ENCODE measurements around the gene TAS2R40. TPM values are rescaled to one million over a fixed set of nuclear protein-coding genes. Genes with fewer than 3 reads are reported as not detected.
"Not testable (repeated sequence)": the region's sequence is repeated elsewhere in the genome, so short reads cannot be mapped to it uniquely, and the experiment has no call there.

TAS2R40 gene
- total and polyA plus RNA-seq, 3 experiments from 2014 or later: not detected

- no peaks in the 10 kb centered on the region for H3K4me1 Mint-ChIP-seq
- no peak for DNase-seq
- no peaks in the 10 kb centered on the region for H3K36me3 ChIP-seq (ENCODE audit: insufficient read depth, low read length)
- H3K27ac ChIP-seq (ENCODE audit: low read depth, low read length): no peak overlapping the region
- no peaks in the 10 kb centered on the region for H3K9me3 Mint-ChIP-seq
- H3K27me3 Mint-ChIP-seq: peaks cover 14 to 24% of the 10 kb centered on the region in 2 donors
- H3K4me1 ChIP-seq (ENCODE audit: insufficient read depth, low read length): no peaks in the 10 kb centered on the region
- no peak overlapping the region for H3K4me3 ChIP-seq (ENCODE audit: low read length)
- ChIA-PET POLR2A (no interaction called here), CTCF (interaction anchor here (0.8 kb wide), 1 partner anchor 26 kb away, joined by 3 read pairs; no protein-coding TSS in a partner anchor)
- H3K4me3 Mint-ChIP-seq: no peak overlapping the region
- no peaks in the 10 kb centered on the region for H3K9me3 ChIP-seq (ENCODE audit: low read length)
- no peaks in the 10 kb centered on the region for H3K27me3 ChIP-seq (ENCODE audit: insufficient read depth, low read length, poor library complexity, severe bottlenecking)
- no peak overlapping the region for H3K27ac Mint-ChIP-seq
- H3K36me3 Mint-ChIP-seq: peaks cover 0 to 2% (median 0%) of the 10 kb centered on the region in 3 donors
Measured at GRCh38 chr7:143188994-143189393, 32.8 kb upstream of the TAS2R40 start.

- Histone ChIP-seq H3K36me3 (ENCODE audit: insufficient read depth, low read length) (no peaks in the 10 kb centered on the region), H3K4me3 (ENCODE audit: low read length) (no peak overlapping the region), H3K27me3 (ENCODE audit: insufficient read depth, low read length, poor library complexity, severe bottlenecking) (no peaks in the 10 kb centered on the region), H3K9me3 (ENCODE audit: low read length) (no peaks in the 10 kb centered on the region), H3K27ac (ENCODE audit: low read depth, low read length) (no peak overlapping the region), H3K4me1 (ENCODE audit: insufficient read depth, low read length) (no peaks in the 10 kb centered on the region)
- no peak for DNase-seq
- Mint-ChIP-seq H3K4me3 (no peak overlapping the region), H3K27me3 (peaks cover 6 to 26% of the 10 kb centered on the region in 2 donors), H3K36me3 (no peaks in the 10 kb centered on the region), H3K9me3 (peaks cover 0 to 5% (median 0%) of the 10 kb centered on the region in 5 donors), H3K4me1 (no peaks in the 10 kb centered on the region), H3K27ac (no peak overlapping the region)
- ChIA-PET POLR2A (no interaction called here), CTCF (no interaction called here)
Measured at GRCh38 chr7:143193880-143194279, 28.0 kb upstream of the TAS2R40 start.

- CTCF ChIA-PET: no interaction called here
Measured at GRCh38 chr7:143199040-143199439, 22.8 kb upstream of the TAS2R40 start.

GRCh38 chr7:143202161-143202560 is 19.7 kb upstream of the TAS2R40 start:
- DNase-seq: no peak
- no peaks in the 10 kb centered on the region for H3K9me3 Mint-ChIP-seq

More at GRCh38 chr7:143199040-143199439, 22.8 kb upstream of the TAS2R40 start:
- Mint-ChIP-seq H3K27me3 (peaks cover 8 to 68% of the 10 kb centered on the region in 2 donors), H3K9me3 (peaks cover 0 to 5% (median 0%) of the 10 kb centered on the region in 5 donors), H3K4me3 (no peak overlapping the region), H3K4me1 (no peaks in the 10 kb centered on the region), H3K27ac (no peak overlapping the region), H3K36me3 (no peaks in the 10 kb centered on the region)
- no peaks in the 10 kb centered on the region for H3K27me3 ChIP-seq (ENCODE audit: insufficient read depth, low read length, poor library complexity, severe bottlenecking)
- POLR2A ChIA-PET: no interaction called here
- no peaks in the 10 kb centered on the region for H3K9me3 ChIP-seq (ENCODE audit: low read length)
- H3K27ac ChIP-seq (ENCODE audit: low read depth, low read length): no peak overlapping the region
- no peak for DNase-seq
- H3K4me1 ChIP-seq (ENCODE audit: insufficient read depth, low read length): no peaks in the 10 kb centered on the region
- no peak overlapping the region for H3K4me3 ChIP-seq (ENCODE audit: low read length)
- no peaks in the 10 kb centered on the region for H3K36me3 ChIP-seq (ENCODE audit: insufficient read depth, low read length)

GRCh38 chr7:143203386-143203785 is 18.5 kb upstream of the TAS2R40 start:
- H3K9me3 ChIP-seq (ENCODE audit: low read length): no peaks in the 10 kb centered on the region
- no peak overlapping the region for H3K4me3 ChIP-seq (ENCODE audit: low read length)
- H3K4me1 ChIP-seq (ENCODE audit: insufficient read depth, low read length): peaks cover 16% of the 10 kb centered on the region
- H3K27ac ChIP-seq (ENCODE audit: low read depth, low read length): no peak overlapping the region
- H3K9me3 Mint-ChIP-seq: no peaks in the 10 kb centered on the region
- POLR2A ChIA-PET: no interaction called here
- H3K36me3 Mint-ChIP-seq: no peaks in the 10 kb centered on the region
- H3K27me3 Mint-ChIP-seq: peaks cover 8 to 51% of the 10 kb centered on the region in 2 donors
- CTCF ChIA-PET: interaction anchor here (2.5 kb wide), 1 partner anchor 12 kb away, joined by 11 read pairs; no protein-coding TSS in a partner anchor
- H3K27ac Mint-ChIP-seq: no peak overlapping the region
- no peak for DNase-seq
- H3K36me3 ChIP-seq (ENCODE audit: insufficient read depth, low read length): no peaks in the 10 kb centered on the region
- no peak overlapping the region for H3K4me3 Mint-ChIP-seq
- H3K4me1 Mint-ChIP-seq: peaks cover 11 to 15% (median 14%) of the 10 kb centered on the region in 3 donors
- no peaks in the 10 kb centered on the region for H3K27me3 ChIP-seq (ENCODE audit: insufficient read depth, low read length, poor library complexity, severe bottlenecking)

More at GRCh38 chr7:143202161-143202560, 19.7 kb upstream of the TAS2R40 start:
- CTCF ChIA-PET: interaction anchor here (2.5 kb wide), 1 partner anchor 13 kb away, joined by 11 read pairs; no protein-coding TSS in a partner anchor
- no peak overlapping the region for H3K27ac ChIP-seq (ENCODE audit: low read depth, low read length)
- peaks cover 8 to 59% of the 10 kb centered on the region in 2 donors for H3K27me3 Mint-ChIP-seq
- peaks cover 16% of the 10 kb centered on the region for H3K4me1 ChIP-seq (ENCODE audit: insufficient read depth, low read length)
- no peaks in the 10 kb centered on the region for H3K27me3 ChIP-seq (ENCODE audit: insufficient read depth, low read length, poor library complexity, severe bottlenecking)
- POLR2A ChIA-PET: no interaction called here
- no peak overlapping the region for H3K4me3 ChIP-seq (ENCODE audit: low read length)
- H3K36me3 ChIP-seq (ENCODE audit: insufficient read depth, low read length): no peaks in the 10 kb centered on the region
- H3K4me3 Mint-ChIP-seq: no peak overlapping the region
- H3K36me3 Mint-ChIP-seq: no peaks in the 10 kb centered on the region
- no peaks in the 10 kb centered on the region for H3K9me3 ChIP-seq (ENCODE audit: low read length)
- no peak overlapping the region for H3K27ac Mint-ChIP-seq
- H3K4me1 Mint-ChIP-seq: peaks cover 11 to 15% (median 14%) of the 10 kb centered on the region in 3 donors

- peak overlapping the region in 5 of 7 donors; percentile 6 to 49 (median 15) for H3K4me3 Mint-ChIP-seq
- H3K27ac ChIP-seq (ENCODE audit: low read depth, low read length): no peak overlapping the region
- peaks cover 5 to 30% of the 10 kb centered on the region in 2 donors for H3K27me3 Mint-ChIP-seq
Measured at GRCh38 chr7:143205560-143206293, 16.1 kb upstream of the TAS2R40 start.

GRCh38 chr7:143210541-143210940 is 11.3 kb upstream of the TAS2R40 start:
- ChIA-PET CTCF (no interaction called here), POLR2A (no interaction called here)
- Mint-ChIP-seq H3K27me3 (peaks cover 0 to 3% of the 10 kb centered on the region in 2 donors), H3K4me3 (no peak overlapping the region), H3K27ac (no peak overlapping the region), H3K4me1 (peaks cover 8 to 9% (median 8%) of the 10 kb centered on the region in 3 donors), H3K36me3 (no peaks in the 10 kb centered on the region), H3K9me3 (no peaks in the 10 kb centered on the region)
- no peaks in the 10 kb centered on the region for H3K9me3 ChIP-seq (ENCODE audit: low read length)
- H3K36me3 ChIP-seq (ENCODE audit: insufficient read depth, low read length): no peaks in the 10 kb centered on the region
- no peak overlapping the region for H3K4me3 ChIP-seq (ENCODE audit: low read length)
- H3K4me1 ChIP-seq (ENCODE audit: insufficient read depth, low read length): peaks cover 8% of the 10 kb centered on the region
- DNase-seq: no peak
- H3K27ac ChIP-seq (ENCODE audit: low read depth, low read length): no peak overlapping the region
- no peaks in the 10 kb centered on the region for H3K27me3 ChIP-seq (ENCODE audit: insufficient read depth, low read length, poor library complexity, severe bottlenecking)

More at GRCh38 chr7:143205560-143206293, 16.1 kb upstream of the TAS2R40 start:
- peaks cover 16% of the 10 kb centered on the region for H3K4me1 ChIP-seq (ENCODE audit: insufficient read depth, low read length)
- CTCF ChIA-PET: interaction anchor here (1.4 kb wide), 1 partner anchor 9 kb away, joined by 6 read pairs; no protein-coding TSS in a partner anchor
- POLR2A ChIA-PET: no interaction called here
- Mint-ChIP-seq H3K36me3 (no peaks in the 10 kb centered on the region), H3K4me1 (peaks cover 11 to 15% (median 14%) of the 10 kb centered on the region in 3 donors), H3K9me3 (no peaks in the 10 kb centered on the region), H3K27ac (peak overlapping the region in 3 of 8 donors; percentile 3 to 44 (median 40))
- DNase-seq: peak in 2 of 5 donors; percentile 28 to 33
- H3K4me3 ChIP-seq (ENCODE audit: low read length): no peak overlapping the region
- no peaks in the 10 kb centered on the region for H3K27me3 ChIP-seq (ENCODE audit: insufficient read depth, low read length, poor library complexity, severe bottlenecking)
- no peaks in the 10 kb centered on the region for H3K9me3 ChIP-seq (ENCODE audit: low read length)
- no peaks in the 10 kb centered on the region for H3K36me3 ChIP-seq (ENCODE audit: insufficient read depth, low read length)

GRCh38 chr7:143213478-143213877 is 8.4 kb upstream of the TAS2R40 start:
- H3K4me1 Mint-ChIP-seq; DNase-seq; H3K9me3 Mint-ChIP-seq; H3K36me3 ChIP-seq (ENCODE audit: insufficient read depth, low read length); H3K27ac ChIP-seq (ENCODE audit: low read depth, low read length); H3K36me3 Mint-ChIP-seq; H3K9me3 ChIP-seq (ENCODE audit: low read length); H3K27ac Mint-ChIP-seq; H3K4me3 ChIP-seq (ENCODE audit: low read length); H3K27me3 ChIP-seq (ENCODE audit: insufficient read depth, low read length, poor library complexity, severe bottlenecking); POLR2A ChIA-PET; H3K4me3 Mint-ChIP-seq; H3K4me1 ChIP-seq (ENCODE audit: insufficient read depth, low read length); H3K27me3 Mint-ChIP-seq: not testable (repeated sequence)
- CTCF ChIA-PET: interaction anchor here (2.0 to 3.1 kb wide), 3 partner anchors 206 to 332 kb away, joined by 14 to 70 read pairs (median 22); no protein-coding TSS in a partner anchor
